GM19328 (cell line): ENCODE measurements around the gene ZDHHC20.

Experiments
- ATAC-seq: cut with Tn5 transposase; IDR thresholded peaks from one replicate; pipeline ENCODE4 v1.9.1; 2021; ENCODE audit warnings: mild to moderate bottlenecking, moderate library complexity; ENCODE audit not compliant: unreplicated experiment

The ZDHHC20 gene

DNA sequence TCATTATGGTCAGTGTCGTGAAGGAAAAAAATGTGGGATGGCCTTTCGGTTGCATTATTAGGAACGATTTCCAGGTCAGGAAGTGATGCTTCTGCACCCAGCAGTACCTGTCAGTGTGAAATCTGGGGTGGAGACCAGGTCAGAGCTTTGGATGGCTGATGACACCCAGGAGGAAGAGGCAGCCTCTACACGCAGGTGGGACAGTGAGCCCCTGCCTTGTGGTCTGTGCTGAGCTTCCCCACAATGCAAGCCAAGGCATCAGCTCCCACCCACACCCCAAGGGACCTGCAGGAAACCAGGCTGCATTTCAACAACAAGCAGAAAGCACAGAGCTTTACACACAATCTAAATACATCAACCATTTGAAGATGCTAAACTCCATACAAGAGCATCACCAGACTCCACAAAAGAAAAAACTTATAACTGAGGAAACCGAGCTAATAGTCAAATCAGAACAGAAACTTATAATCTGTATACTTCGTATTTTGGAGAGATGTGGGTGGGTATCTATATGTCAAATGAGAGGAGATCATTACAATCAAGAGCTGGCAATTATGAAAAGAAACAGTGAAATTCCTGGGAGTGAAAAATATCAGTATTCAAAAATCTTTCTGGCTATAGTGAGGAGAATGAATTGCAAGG, 130.1 kb downstream of the ZDHHC20 start:
- ATAC-seq: no peak

DNA sequence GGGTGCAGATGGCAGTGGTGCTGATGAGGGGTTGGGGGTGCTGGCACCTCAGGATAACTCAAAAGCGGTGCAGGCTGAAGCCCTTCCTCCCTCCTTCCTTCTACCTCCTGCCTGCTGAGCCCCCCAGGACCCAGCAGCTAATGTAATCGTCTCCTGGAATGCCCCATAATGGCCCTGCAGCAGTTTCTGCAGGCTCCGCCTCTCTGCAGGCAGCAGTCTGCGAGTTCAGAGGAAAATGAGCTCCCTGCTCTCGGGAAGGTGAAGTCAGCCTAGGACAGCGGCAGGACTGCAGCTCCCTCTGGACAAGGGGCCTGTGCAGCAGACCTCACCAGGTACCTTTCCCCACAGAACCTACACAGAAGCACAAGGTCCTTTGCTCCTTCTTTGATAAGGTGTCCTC, 130.9 kb downstream of the ZDHHC20 start:
- ATAC-seq: no peak

DNA sequence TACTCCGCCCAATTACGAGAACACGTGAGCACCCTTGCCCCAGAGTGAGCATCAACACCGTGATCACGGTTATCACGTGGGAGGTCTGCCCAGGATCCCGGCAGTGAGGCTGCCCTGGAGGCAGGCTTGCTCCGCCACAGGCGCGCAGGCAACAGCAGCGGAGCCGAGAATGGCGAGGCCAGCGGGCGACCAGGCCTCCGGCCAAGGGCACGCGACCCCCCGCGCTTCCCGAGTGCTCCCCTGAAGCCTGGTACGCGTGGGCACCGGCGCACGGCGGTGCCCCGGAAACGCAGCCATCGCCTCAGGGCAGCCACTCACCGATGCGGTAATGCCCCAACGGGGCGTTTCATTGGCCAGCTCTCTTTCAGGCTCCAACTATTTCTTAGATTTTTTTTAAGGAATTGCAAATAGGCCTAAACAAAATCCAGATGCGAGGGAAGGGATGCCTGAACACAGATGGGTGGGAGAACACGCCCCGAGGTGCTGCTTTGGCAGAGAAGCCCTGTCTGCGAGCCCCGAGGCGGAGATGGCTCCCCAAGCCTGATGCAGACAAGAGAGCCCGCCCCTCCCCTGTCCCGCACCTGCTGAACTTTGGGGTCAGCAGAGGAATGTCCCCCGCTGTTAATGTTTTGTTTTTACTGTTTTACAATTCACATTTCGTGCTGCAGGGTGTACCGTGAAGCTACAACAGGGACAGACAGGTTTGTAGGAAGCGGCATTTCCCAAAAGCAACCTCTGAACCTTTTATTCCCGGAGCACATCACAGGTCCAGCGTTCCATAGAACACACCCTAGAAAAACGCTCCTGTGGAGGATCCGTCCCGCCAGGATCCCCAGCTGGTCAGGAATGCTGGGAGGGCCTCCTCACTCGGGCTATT, 132.7 kb downstream of the ZDHHC20 start:
- ATAC-seq: no peak

GRCh38 chr13:21324803-21325202, 134.3 kb downstream of the ZDHHC20 start:
- no peak for ATAC-seq

DNA sequence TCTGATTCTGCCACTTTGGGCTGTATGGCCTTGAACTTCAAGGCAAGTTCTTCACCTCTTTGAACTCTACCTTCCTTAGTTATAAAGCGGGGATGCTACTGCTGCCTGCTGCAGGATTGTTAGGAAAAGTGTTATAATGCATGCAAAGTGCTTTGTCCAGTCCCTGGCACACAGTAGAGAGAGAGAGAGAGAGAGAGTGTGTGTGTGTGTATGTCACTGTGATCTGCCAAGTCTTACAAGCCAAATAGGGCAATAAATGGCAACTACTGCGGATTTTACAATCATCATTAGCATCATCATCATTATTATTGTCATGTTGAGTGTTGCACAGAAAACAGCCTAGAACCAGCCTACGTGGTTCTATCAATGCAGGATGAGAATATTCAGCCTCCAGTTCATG, 136.1 kb downstream of the ZDHHC20 start:
- no peak for ATAC-seq
